HepG2 (cell line): ENCODE measurements around the gene RAB11FIP5. TPM values are rescaled to one million over a fixed set of nuclear protein-coding genes. Genes with fewer than 3 reads are reported as not detected.

Experiments
- CREB1 ChIP-seq, 2 experiments: fragments of 450-650 bp in 1 of 2; IDR thresholded peaks; 2 replicates each; pipeline ENCODE4 v1.6.1; 2016 to 2017; ENCODE audit warnings: control low read depth in 1 of 2, mild to moderate bottlenecking in 1 of 2, missing compliant biosample characterization in 1 of 2, missing genetic modification characterization in 1 of 2
- HOXA3 ChIP-seq: sonication (generic); formaldehyde crosslinking; IDR thresholded peaks from 2 replicates; pipeline ENCODE4 v1.5.0; 2020; ENCODE audit warnings: missing genetic modification reagents
- JUN ChIP-seq: sonication (generic); formaldehyde crosslinking; IDR thresholded peaks from 2 replicates; pipeline ENCODE4 v1.4.0; 2020; ENCODE audit warnings: mild to moderate bottlenecking, missing genetic modification reagents
- MLX ChIP-seq: IDR thresholded peaks from 2 replicates; pipeline ENCODE4 v1.6.1; 2016
- NFYC ChIP-seq: IDR thresholded peaks from 2 replicates; pipeline ENCODE4 v1.6.1; 2016; ENCODE audit warnings: missing genetic modification reagents, missing compliant biosample characterization
- POLR2A ChIP-seq, 2 experiments: IDR thresholded peaks; 2 replicates each; pipeline ENCODE4 v1.6.1; 2011; ENCODE audit warnings: low read depth in 2 of 2, low read length in 2 of 2, mild to moderate bottlenecking in 1 of 2, moderate library complexity in 1 of 2; ENCODE audit not compliant: insufficient read depth in 1 of 2
- SALL2 ChIP-seq: sonication (generic); formaldehyde crosslinking; IDR thresholded peaks from 2 replicates; pipeline ENCODE4 v1.8.1; 2023; ENCODE audit warnings: mild to moderate bottlenecking, missing genetic modification reagents, inconsistent platforms
- SKI ChIP-seq: fragments of 450-650 bp; IDR thresholded peaks from one replicate; pipeline ENCODE4 v1.6.1; 2018; ENCODE audit warnings: mild to moderate bottlenecking; ENCODE audit not compliant: partially characterized antibody
- STAT5B ChIP-seq: sonication (generic); formaldehyde crosslinking; IDR thresholded peaks from 2 replicates; pipeline ENCODE4 v1.4.0; 2020; ENCODE audit warnings: missing genetic modification reagents
- TBX3 ChIP-seq: fragments of 450-650 bp; IDR thresholded peaks from 2 replicates; pipeline ENCODE4 v1.6.1; 2017; ENCODE audit warnings: antibody characterized with exemption, mild to moderate bottlenecking, inconsistent platforms, borderline replicate concordance
- ZBTB44 ChIP-seq: sonication (generic); formaldehyde crosslinking; IDR thresholded peaks from 2 replicates; pipeline ENCODE4 v1.4.0; 2020; ENCODE audit warnings: missing genetic modification reagents
- ZFP37 ChIP-seq: sonication (generic); formaldehyde crosslinking; IDR thresholded peaks from 2 replicates; pipeline ENCODE4 v1.4.0; 2020; ENCODE audit warnings: missing genetic modification reagents, borderline replicate concordance
- ZNF281 ChIP-seq: sonication (generic); formaldehyde crosslinking; IDR thresholded peaks from 2 replicates; pipeline ENCODE4 v1.4.0; 2020; ENCODE audit warnings: missing genetic modification reagents, borderline replicate concordance
- ZNF292 ChIP-seq: sonication (generic); formaldehyde crosslinking; IDR thresholded peaks from 2 replicates; pipeline ENCODE4 v1.8.1; 2022; ENCODE audit warnings: mild to moderate bottlenecking, low read depth, missing genetic modification reagents, borderline replicate concordance
- ZNF543 ChIP-seq: sonication (generic); formaldehyde crosslinking; IDR thresholded peaks from 2 replicates; pipeline ENCODE4 v1.4.0; 2020; ENCODE audit warnings: mild to moderate bottlenecking, missing genetic modification reagents
- ZNF563 ChIP-seq: sonication (generic); formaldehyde crosslinking; IDR thresholded peaks from 2 replicates; pipeline ENCODE4 v1.8.0; 2022; ENCODE audit warnings: mild to moderate bottlenecking, moderate library complexity, missing genetic modification reagents
- ZNF652 ChIP-seq: IDR thresholded peaks from 2 replicates; pipeline ENCODE4 v1.6.1; 2016; ENCODE audit warnings: low read depth, borderline replicate concordance
- ZSCAN25 ChIP-seq: sonication (generic); formaldehyde crosslinking; IDR thresholded peaks from 2 replicates; pipeline ENCODE4 v1.8.0; 2022; ENCODE audit warnings: mild to moderate bottlenecking, missing genetic modification reagents
- polyA plus RNA-seq, 8 experiments: library from polyadenylated mRNA; depleted of rRNA in 3 of 8; stranded (reverse) in 7 of 8; unstranded in 1 of 8; fragments of >200 nt; fragmentation: Illumina TruSeq in 4 of 8; extraction: Trizol in 4 of 8; gene quantifications; 2 replicates each; pipeline versions ENCODE4 v1.2.1 to v1.2.3, GENCODE V29; 2011 to 2016; ENCODE audit warnings: low read depth in 4 of 8, missing spikeins in 1 of 8, mixed read lengths in 1 of 8; ENCODE audit not compliant: insufficient read depth in 1 of 8
- total RNA-seq, 5 experiments: library from RNA; depleted of rRNA; stranded (reverse); fragments of >200 nt; fragmentation: Illumina TruSeq; extraction: Trizol; gene quantifications; 2 replicates each; pipeline ENCODE4 v1.2.3, GENCODE V29; 2016; ENCODE audit warnings: low read depth in 1 of 5
- TF ChIP-seq, protein P1 (sequence below): sonication (generic); formaldehyde crosslinking; IDR thresholded peaks from 2 replicates; pipeline ENCODE4 v1.4.0; 2020; ENCODE audit warnings: missing genetic modification reagents
- TF ChIP-seq, protein P2 (sequence below): sonication (generic); formaldehyde crosslinking; IDR thresholded peaks from 2 replicates; pipeline ENCODE4 v1.8.0; 2022; ENCODE audit warnings: mild to moderate bottlenecking, missing genetic modification reagents, borderline replicate concordance

The RAB11FIP5 gene
- total and polyA plus RNA-seq, 2 of the 13 experiments (the other 11 are each of a cell fraction or from before 2014, with no cell fraction given) = 9.4 to 22.9 TPM

GRCh38 chr2:73031725-73032701 lies 80.7 kb downstream of the RAB11FIP5 start (continued):
- TF ChIP-seq MLX (CRISPR knock-in tag) (peak; percentile 79), ZNF543 (CRISPR knock-in tag) (peak; percentile 66; the same call in 1 of the 2 replicates), ZNF652 (CRISPR knock-in tag) (peak; percentile 95), CREB1 (IDR thresholded peaks at IDR 0.05) (no peak), CREB1 (CRISPR knock-in tag; IDR thresholded peaks at IDR 0.05) (0 out of 2 replicates have a peak, but pooled peaks have one; percentile 41), ZNF292 (CRISPR knock-in tag) (peak; percentile 63), POLR2A (IDR thresholded peaks at IDR 0.05; ENCODE audit: insufficient read depth in 1 of 2, low read depth in 2 of 2, low read length in 2 of 2) (peak; percentile 49 to 78), TBX3 (peak; percentile 89), JUN (CRISPR knock-in tag) (0 out of 2 replicates have a peak, but pooled peaks have one; percentile 27), ZNF563 (CRISPR knock-in tag) (no peak), STAT5B (CRISPR knock-in tag) (0 out of 2 replicates have a peak, but pooled peaks have one; percentile 48), ZFP37 (no peak; the same call in 1 of the 2 replicates), ZBTB44 (no peak), SKI (peak; percentile 68), ZSCAN25 (CRISPR knock-in tag) (peak; percentile 96), ZNF281 (CRISPR knock-in tag) (peak; percentile 84; the same call in 1 of the 2 replicates), SALL2 (CRISPR knock-in tag) (0 out of 2 replicates have a peak, but pooled peaks have one; percentile 41), HOXA3 (CRISPR knock-in tag) (peak; percentile 80), NFYC (CRISPR knock-in tag) (no peak; the same call in 1 of the 2 replicates)
- TF ChIP-seq, protein P1, sequence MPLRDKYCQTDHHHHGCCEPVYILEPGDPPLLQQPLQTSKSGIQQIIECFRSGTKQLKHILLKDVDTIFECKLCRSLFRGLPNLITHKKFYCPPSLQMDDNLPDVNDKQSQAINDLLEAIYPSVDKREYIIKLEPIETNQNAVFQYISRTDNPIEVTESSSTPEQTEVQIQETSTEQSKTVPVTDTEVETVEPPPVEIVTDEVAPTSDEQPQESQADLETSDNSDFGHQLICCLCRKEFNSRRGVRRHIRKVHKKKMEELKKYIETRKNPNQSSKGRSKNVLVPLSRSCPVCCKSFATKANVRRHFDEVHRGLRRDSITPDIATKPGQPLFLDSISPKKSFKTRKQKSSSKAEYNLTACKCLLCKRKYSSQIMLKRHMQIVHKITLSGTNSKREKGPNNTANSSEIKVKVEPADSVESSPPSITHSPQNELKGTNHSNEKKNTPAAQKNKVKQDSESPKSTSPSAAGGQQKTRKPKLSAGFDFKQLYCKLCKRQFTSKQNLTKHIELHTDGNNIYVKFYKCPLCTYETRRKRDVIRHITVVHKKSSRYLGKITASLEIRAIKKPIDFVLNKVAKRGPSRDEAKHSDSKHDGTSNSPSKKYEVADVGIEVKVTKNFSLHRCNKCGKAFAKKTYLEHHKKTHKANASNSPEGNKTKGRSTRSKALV (CRISPR knock-in tag) = peak; percentile 79; the same call in 1 of the 2 replicates
- TF ChIP-seq, protein P2, sequence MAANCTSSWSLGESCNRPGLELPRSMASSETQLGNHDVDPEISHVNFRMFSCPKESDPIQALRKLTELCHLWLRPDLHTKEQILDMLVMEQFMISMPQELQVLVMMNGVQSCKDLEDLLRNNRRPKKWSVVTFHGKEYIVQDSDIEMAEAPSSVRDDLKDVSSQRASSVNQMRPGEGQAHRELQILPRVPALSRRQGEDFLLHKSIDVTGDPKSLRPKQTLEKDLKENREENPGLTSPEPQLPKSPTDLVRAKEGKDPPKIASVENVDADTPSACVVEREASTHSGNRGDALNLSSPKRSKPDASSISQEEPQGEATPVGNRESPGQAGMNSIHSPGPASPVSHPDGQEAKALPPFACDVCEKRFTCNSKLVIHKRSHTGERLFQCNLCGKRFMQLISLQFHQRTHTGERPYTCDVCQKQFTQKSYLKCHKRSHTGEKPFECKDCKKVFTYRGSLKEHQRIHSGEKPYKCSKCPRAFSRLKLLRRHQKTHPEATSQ (CRISPR knock-in tag) = peak; percentile 19; the same call in 1 of the 2 replicates
